Activated T-helper 2 cell treated with anti-CD3 and anti-CD28 coated beads, Interferon-gamma antibody, Interleukin-2, Interleukin-4, amounts not matched to agents 10 μg/mL and 5 μg/mL and 100 μg/mL, durations not matched to agents 14 hours and 24 hours and 36 hours (primary cell): ENCODE results near the gene KSR1. TPM values are rescaled to one million over a fixed set of nuclear protein-coding genes. Genes with fewer than 3 reads are reported as not detected.
A peak's percentile ranks its signal among the peaks of the same experiment; 100 is the strongest.

Experiments
- DNase-seq: peaks from one replicate; pipeline ENCODE4 v3.0.0; 2021; ENCODE audit warnings: low spot score
- H3K27ac Mint-ChIP-seq: one replicate; pipeline ENCODE4 v1.8.0; 2021; ENCODE audit warnings: mixed read lengths
- H3K27me3 Mint-ChIP-seq: one replicate; pipeline ENCODE4 v1.8.0; 2021; ENCODE audit warnings: low read depth, mixed read lengths
- H3K36me3 Mint-ChIP-seq: one replicate; pipeline ENCODE4 v1.8.0; 2021; ENCODE audit warnings: low read depth, mixed read lengths
- H3K4me1 Mint-ChIP-seq: one replicate; pipeline ENCODE4 v1.8.0; 2021; ENCODE audit warnings: low read depth, mixed read lengths
- H3K4me3 Mint-ChIP-seq: one replicate; pipeline ENCODE4 v1.8.0; 2021; ENCODE audit warnings: low read depth, mild to moderate bottlenecking, moderate library complexity, mixed read lengths
- H3K9me3 Mint-ChIP-seq: one replicate; pipeline ENCODE4 v1.8.0; 2021; ENCODE audit warnings: mixed read lengths
- intact Hi-C: fragments of 100-400 bp; cut with micrococcal nuclease; formaldehyde crosslinking; loops from one replicate; pipeline ENCODE4 v1.15.1; 2023
- total RNA-seq: library from RNA; stranded (reverse); gene quantifications from 2 replicates; pipeline ENCODE4 v1.2.3, GENCODE V29; 2022

The KSR1 gene
- total RNA-seq, 1 donor from 2014 or later, result 96.5 TPM

GRCh38 chr17:27545562-27546229 is 89.4 kb downstream of the KSR1 start:
- intact Hi-C loops, result loop anchor here (2.0 to 10.0 kb wide), 3 partner anchors 19 to 499 kb away; partner anchors contain the start of gene NLK
- H3K4me3 Mint-ChIP-seq, result peak overlapping the region; percentile 22

GRCh38 chr17:27546624-27547300 is 90.5 kb downstream of the KSR1 start:
- DNase-seq, result no peak
- Mint-ChIP-seq H3K4me1 (peaks cover 61% of the 10 kb centered on the region), H3K9me3 (no peaks in the 10 kb centered on the region), H3K36me3 (peaks cover 13% of the 10 kb centered on the region), H3K4me3 (peak overlapping the region; percentile 48), H3K27ac (peak overlapping the region; percentile 87), H3K27me3 (peaks cover 2% of the 10 kb centered on the region)
- intact Hi-C loops, result loop anchor here (10.0 kb wide), 2 partner anchors 162 to 498 kb away; partner anchors contain the start of gene NLK

More at GRCh38 chr17:27545562-27546229, 89.4 kb downstream of the KSR1 start:
- DNase-seq, result no peak
- H3K36me3 Mint-ChIP-seq, result peaks cover 7% of the 10 kb centered on the region
- H3K4me1 Mint-ChIP-seq, result peaks cover 65% of the 10 kb centered on the region
- no peaks in the 10 kb centered on the region for H3K9me3 Mint-ChIP-seq
- H3K27ac Mint-ChIP-seq, result peak overlapping the region; percentile 87
- H3K27me3 Mint-ChIP-seq, result peaks cover 2% of the 10 kb centered on the region

- peaks cover 17% of the 10 kb centered on the region for H3K36me3 Mint-ChIP-seq
- H3K9me3 Mint-ChIP-seq, result no peaks in the 10 kb centered on the region
- peaks cover 59% of the 10 kb centered on the region for H3K4me1 Mint-ChIP-seq
- no peak for DNase-seq
- H3K4me3 Mint-ChIP-seq, result peak overlapping the region; percentile 48
- intact Hi-C loops, result loop anchor here (10.0 kb wide), 2 partner anchors 162 to 498 kb away; partner anchors contain the start of gene NLK
- peak overlapping the region; percentile 87 for H3K27ac Mint-ChIP-seq
- peaks cover 2% of the 10 kb centered on the region for H3K27me3 Mint-ChIP-seq
These were observed 91.0 kb downstream of the KSR1 start for GRCh38 chr17:27547301-27547683.

- Mint-ChIP-seq H3K9me3 (no peaks in the 10 kb centered on the region), H3K27me3 (peaks cover 2% of the 10 kb centered on the region), H3K4me3 (no peak overlapping the region), H3K4me1 (peaks cover 60% of the 10 kb centered on the region), H3K36me3 (peaks cover 26% of the 10 kb centered on the region), H3K27ac (no peak overlapping the region)
- intact Hi-C loops, result loop anchor here (10.0 kb wide), 2 partner anchors 164 to 496 kb away; partner anchors contain the start of gene NLK
- no peak for DNase-seq
These were observed 92.1 kb downstream of the KSR1 start for GRCh38 chr17:27548369-27548768.

- H3K9me3 Mint-ChIP-seq, result no peaks in the 10 kb centered on the region
- no peak overlapping the region for H3K4me3 Mint-ChIP-seq
- peaks cover 2% of the 10 kb centered on the region for H3K27me3 Mint-ChIP-seq
- intact Hi-C loops, result loop anchor here (10.0 kb wide), 2 partner anchors 165 to 495 kb away; partner anchors contain the start of gene NLK
- H3K27ac Mint-ChIP-seq, result no peak overlapping the region
- peaks cover 51% of the 10 kb centered on the region for H3K4me1 Mint-ChIP-seq
- no peak for DNase-seq
- peaks cover 21% of the 10 kb centered on the region for H3K36me3 Mint-ChIP-seq
These were observed 93.1 kb downstream of the KSR1 start for GRCh38 chr17:27549251-27549893.

GRCh38 chr17:27550291-27550930 is 94.2 kb downstream of the KSR1 start:
- Mint-ChIP-seq H3K4me1 (peaks cover 46% of the 10 kb centered on the region), H3K27me3 (no peaks in the 10 kb centered on the region), H3K4me3 (no peak overlapping the region), H3K9me3 (no peaks in the 10 kb centered on the region), H3K27ac (no peak overlapping the region), H3K36me3 (peaks cover 27% of the 10 kb centered on the region)
- no peak for DNase-seq
- intact Hi-C loops, result no loop called here

- DNase-seq, result no peak
- H3K4me3 Mint-ChIP-seq, result no peak overlapping the region
- peaks cover 40% of the 10 kb centered on the region for H3K4me1 Mint-ChIP-seq
- no peaks in the 10 kb centered on the region for H3K27me3 Mint-ChIP-seq
- peak overlapping the region; percentile 55 for H3K27ac Mint-ChIP-seq
- no peaks in the 10 kb centered on the region for H3K9me3 Mint-ChIP-seq
- peaks cover 27% of the 10 kb centered on the region for H3K36me3 Mint-ChIP-seq
- intact Hi-C loops, result no loop called here
These were observed 94.8 kb downstream of the KSR1 start for GRCh38 chr17:27550974-27551505.

GRCh38 chr17:27551701-27552248 is 95.5 kb downstream of the KSR1 start:
- intact Hi-C loops, result no loop called here
- no peak overlapping the region for H3K4me3 Mint-ChIP-seq
- H3K36me3 Mint-ChIP-seq, result peaks cover 27% of the 10 kb centered on the region
- no peaks in the 10 kb centered on the region for H3K9me3 Mint-ChIP-seq
- H3K27ac Mint-ChIP-seq, result no peak overlapping the region
- H3K4me1 Mint-ChIP-seq, result peaks cover 33% of the 10 kb centered on the region
- DNase-seq, result no peak
- H3K27me3 Mint-ChIP-seq, result no peaks in the 10 kb centered on the region

GRCh38 chr17:27552276-27552732 is 96.1 kb downstream of the KSR1 start:
- Mint-ChIP-seq H3K27ac (no peak overlapping the region), H3K27me3 (no peaks in the 10 kb centered on the region), H3K36me3 (peaks cover 27% of the 10 kb centered on the region), H3K9me3 (no peaks in the 10 kb centered on the region), H3K4me3 (no peak overlapping the region), H3K4me1 (peaks cover 29% of the 10 kb centered on the region)
- no peak for DNase-seq
- intact Hi-C loops, result no loop called here

- Mint-ChIP-seq H3K4me1 (peaks cover 27% of the 10 kb centered on the region), H3K27ac (peak overlapping the region; percentile 18)
- intact Hi-C loops, result no loop called here
These were observed 96.8 kb downstream of the KSR1 start for GRCh38 chr17:27553019-27553511.

GRCh38 chr17:27554152-27554551 is 97.9 kb downstream of the KSR1 start:
- no peak overlapping the region for H3K27ac Mint-ChIP-seq
- H3K4me1 Mint-ChIP-seq, result peaks cover 28% of the 10 kb centered on the region
- H3K4me3 Mint-ChIP-seq, result no peak overlapping the region
- DNase-seq, result no peak
- intact Hi-C loops, result no loop called here
- no peaks in the 10 kb centered on the region for H3K9me3 Mint-ChIP-seq
- H3K27me3 Mint-ChIP-seq, result no peaks in the 10 kb centered on the region
- H3K36me3 Mint-ChIP-seq, result peaks cover 32% of the 10 kb centered on the region

More at GRCh38 chr17:27553019-27553511, 96.8 kb downstream of the KSR1 start:
- DNase-seq, result no peak
- no peaks in the 10 kb centered on the region for H3K27me3 Mint-ChIP-seq
- H3K4me3 Mint-ChIP-seq, result no peak overlapping the region
- peaks cover 28% of the 10 kb centered on the region for H3K36me3 Mint-ChIP-seq
- no peaks in the 10 kb centered on the region for H3K9me3 Mint-ChIP-seq

- DNase-seq, result no peak
- H3K27me3 Mint-ChIP-seq, result no peaks in the 10 kb centered on the region
- H3K27ac Mint-ChIP-seq, result no peak overlapping the region
- H3K9me3 Mint-ChIP-seq, result no peaks in the 10 kb centered on the region
- H3K36me3 Mint-ChIP-seq, result peaks cover 37% of the 10 kb centered on the region
- intact Hi-C loops, result no loop called here
- peaks cover 33% of the 10 kb centered on the region for H3K4me1 Mint-ChIP-seq
- H3K4me3 Mint-ChIP-seq, result no peak overlapping the region
These were observed 98.7 kb downstream of the KSR1 start for GRCh38 chr17:27554911-27555310.
